IMR-90 (cell line): ENCODE data around the gene ASAP2. TPM values are rescaled to one million over a fixed set of nuclear protein-coding genes. Genes with fewer than 3 reads are reported as not detected.

Experiments used
- ATAC-seq: fragments of 200-7000 bp; cut with Tn5 transposase; 2 replicates; pipeline ENCODE4 v1.9.1; 2020; ENCODE audit warnings: low read depth, mild to moderate bottlenecking, moderate library complexity
- BruUV-seq: library from RNA; stranded (reverse); fragments of 400-500 nt; replicated peaks from 2 replicates; lab custom pipeline; 2021; lab: Mats Ljungman, UMichigan
- CTCF ChIA-PET: fragments of 300-600 bp; formaldehyde crosslinking; extraction: SDS; loops from one replicate; lab custom pipeline; 2021; ENCODE audit warnings: antibody characterized with exemption; lab: Yijun Ruan, JAX
- POLR2A ChIA-PET: fragments of 300-600 bp; sonication (Branson Sonifier 250); formaldehyde crosslinking; loops from one replicate; lab custom pipeline; 2022; ENCODE audit warnings: antibody characterized with exemption; ENCODE audit not compliant: unreplicated experiment; lab: Charles Lee
- DNase-seq: peaks from one replicate; pipeline ENCODE4 v3.0.0; 2013
- H2AFZ ChIP-seq: replicated peaks from 2 replicates; pipeline ENCODE3; 2013; ENCODE audit warnings: low read length, mild to moderate bottlenecking; ENCODE audit not compliant: poor library complexity
- H2AK5ac ChIP-seq: 2 replicates; pipeline ENCODE4 v1.6.1; 2013; ENCODE audit warnings: low read depth, low read length, inconsistent platforms
- H2AK9ac ChIP-seq: replicated peaks from 2 replicates; pipeline ENCODE3; 2013; ENCODE audit warnings: mild to moderate bottlenecking, low read depth, low read length, moderate library complexity; ENCODE audit not compliant: poor library complexity
- H2BK120ac ChIP-seq: 2 replicates; pipeline ENCODE4 v1.6.1; 2013; ENCODE audit warnings: low read depth, low read length, inconsistent platforms
- H2BK15ac ChIP-seq: 3 replicates; pipeline ENCODE4 v1.6.1; 2013; ENCODE audit warnings: low read depth, low read length, inconsistent platforms
- H2BK20ac ChIP-seq: 2 replicates; pipeline ENCODE4 v1.6.1; 2013; ENCODE audit warnings: low read depth, mild to moderate bottlenecking, inconsistent platforms, low read length, moderate library complexity
- H2BK5ac ChIP-seq: 2 replicates; pipeline ENCODE4 v1.6.1; 2013; ENCODE audit warnings: mild to moderate bottlenecking, low read depth, low read length, inconsistent platforms; ENCODE audit not compliant: poor library complexity, severe bottlenecking
- H3K14ac ChIP-seq: replicated peaks from 2 replicates; pipeline ENCODE4 v1.6.1; 2013; ENCODE audit warnings: low read depth, low read length, inconsistent platforms
- H3K18ac ChIP-seq: 2 replicates; pipeline ENCODE4 v1.6.1; 2013; ENCODE audit warnings: low read depth, low read length, control low read depth
- H3K23ac ChIP-seq: 2 replicates; pipeline ENCODE4 v1.6.1; 2013; ENCODE audit warnings: low read depth, low read length, inconsistent platforms
- H3K27ac ChIP-seq: 2 replicates; pipeline ENCODE4 v1.5.1; 2013; ENCODE audit warnings: mild to moderate bottlenecking, control low read depth, low read length; ENCODE audit not compliant: insufficient read depth
- H3K27me3 ChIP-seq: 2 replicates; pipeline ENCODE4 v1.6.1; 2013; ENCODE audit warnings: low read length; ENCODE audit not compliant: control insufficient read depth, insufficient read depth
- H3K36me3 ChIP-seq: 2 replicates; pipeline ENCODE4 v1.6.1; 2013; ENCODE audit warnings: low read length, mixed read lengths; ENCODE audit not compliant: control insufficient read depth, insufficient read depth
- H3K4ac ChIP-seq: 2 replicates; pipeline ENCODE4 v1.6.1; 2013; ENCODE audit warnings: low read depth, low read length, inconsistent platforms
- H3K4me1 ChIP-seq: 2 replicates; pipeline ENCODE4 v1.6.1; 2013; ENCODE audit warnings: low read length, mixed read lengths; ENCODE audit not compliant: control insufficient read depth, insufficient read depth
- H3K4me2 ChIP-seq: 2 replicates; pipeline ENCODE4 v1.6.1; 2013; ENCODE audit warnings: low read depth, mild to moderate bottlenecking, control low read depth, low read length, moderate library complexity
- H3K4me3 ChIP-seq: 2 replicates; pipeline ENCODE4 v1.5.1; 2013; ENCODE audit warnings: low read depth, mild to moderate bottlenecking, control low read depth, low read length, moderate library complexity; ENCODE audit not compliant: insufficient read depth
- H3K56ac ChIP-seq: 2 replicates; pipeline ENCODE4 v1.6.1; 2013; ENCODE audit warnings: low read length, inconsistent platforms; ENCODE audit not compliant: insufficient read depth; ENCODE audit errors: extremely low read depth
- H3K79me1 ChIP-seq, 2 experiments: 2 replicates each; pipeline ENCODE4 v1.6.1; 2013; ENCODE audit warnings: low read length in 2 of 2, inconsistent platforms in 1 of 2, low read depth in 1 of 2
- H3K9ac ChIP-seq: 2 replicates; pipeline ENCODE4 v1.6.1; 2013; ENCODE audit warnings: low read depth, low read length, control low read depth
- H3K9me1 ChIP-seq: 2 replicates; pipeline ENCODE4 v1.6.1; 2013; ENCODE audit warnings: low read length, inconsistent platforms; ENCODE audit not compliant: insufficient read depth
- H3K9me3 ChIP-seq: 2 replicates; pipeline ENCODE4 v1.6.1; 2013; ENCODE audit warnings: low read length; ENCODE audit not compliant: control insufficient read depth, insufficient read depth
- H4K20me1 ChIP-seq: 2 replicates; pipeline ENCODE4 v1.6.1; 2013; ENCODE audit warnings: low read length, inconsistent platforms; ENCODE audit not compliant: insufficient read depth
- H4K5ac ChIP-seq: 2 replicates; pipeline ENCODE4 v1.6.1; 2013; ENCODE audit warnings: mild to moderate bottlenecking, low read depth, low read length, control low read depth
- H4K8ac ChIP-seq, 2 experiments: 2 replicates each; pipeline ENCODE4 v1.6.1; 2013; ENCODE audit warnings: low read depth in 2 of 2, low read length in 2 of 2, control low read depth in 1 of 2, inconsistent platforms in 1 of 2
- H4K91ac ChIP-seq: 2 replicates; pipeline ENCODE4 v1.6.1; 2013; ENCODE audit warnings: low read depth, low read length, inconsistent platforms; ENCODE audit not compliant: insufficient read depth
- NFE2L2 ChIP-seq: fragments of 150-350 bp; IDR thresholded peaks from 2 replicates; pipeline ENCODE4 v1.6.1; 2016; ENCODE audit warnings: low read depth, mild to moderate bottlenecking, low read length
- POLR2A ChIP-seq: IDR thresholded peaks from 2 replicates; pipeline ENCODE4 v1.6.1; 2012; ENCODE audit warnings: mild to moderate bottlenecking, low read depth, low read length
- WGBS, 2 experiments: methylation state at CpG; one replicate each; pipeline versions ENCODE4 v1.1.5 to v1.1.7; 2013; ENCODE audit warnings: missing lambda C conversion rate in 2 of 2; ENCODE audit not compliant: insufficient read length in 1 of 2; ENCODE audit errors: extremely low coverage in 2 of 2; 5-methylcytosine and 5-hydroxymethylcytosine counted together
- dilution Hi-C: fragments of 300-500 bp; cut with HindIII; formaldehyde crosslinking; loops from one replicate; pipeline ENCODE4 v1.14.3; 2018; ENCODE audit warnings: low sequenced_read_pairs; ENCODE audit not compliant: unreplicated experiment
- in situ Hi-C: fragments of 300-500 bp; cut with MboI; formaldehyde crosslinking; loops from 3 replicates; pipeline ENCODE4 v1.14.3; 2019; ENCODE audit warnings: low sequenced_read_pairs, inconsistent platforms, mixed read lengths
- intact Hi-C: fragments of 100-400 bp; cut with micrococcal nuclease; formaldehyde crosslinking; loops from 2 replicates; pipeline ENCODE4 v1.10.0; 2022
- polyA plus RNA-seq, 3 experiments: library from polyadenylated mRNA; depleted of rRNA; stranded (reverse); fragments of >200 nt; gene quantifications; 2 replicates each; pipeline ENCODE4 v1.2.3, GENCODE V29; 2012; ENCODE audit warnings: low replicate concordance in 1 of 3
- total RNA-seq: library from RNA; depleted of rRNA; stranded (reverse); fragments of >200 nt; gene quantifications from 2 replicates; pipeline ENCODE4 v1.2.3, GENCODE V29; 2012

The ASAP2 gene
- total and polyA plus RNA-seq, 2 of the 4 experiments (the other 2 are of a cell fraction): 19.7 to 28.1 TPM

GRCh38 chr2:9309147-9309546 is 102.5 kb downstream of the ASAP2 start:
- dilution Hi-C loops: no loop called here
- TF ChIP-seq POLR2A: no peak
- TF ChIP-seq NFE2L2: peak; percentile 24; the same call in 1 of the 2 replicates

More at GRCh38 chr2:9309147-9309546, 102.5 kb downstream of the ASAP2 start:
- no peak overlapping the region for H3K27ac ChIP-seq
- no peak overlapping the region for H3K23ac ChIP-seq
- BruUV-seq: no TSS peak
- no peaks in the 10 kb centered on the region for H3K36me3 ChIP-seq
- H3K18ac ChIP-seq: no peak overlapping the region
- no peak overlapping the region for H4K8ac ChIP-seq
- no peak overlapping the region for H3K4me3 ChIP-seq
- ChIA-PET POLR2A (no interaction called here), CTCF (no interaction called here)
- H3K56ac ChIP-seq: no peak overlapping the region
- no peak overlapping the region for H4K5ac ChIP-seq
- no peak overlapping the region for H2BK5ac ChIP-seq
- H4K91ac ChIP-seq: no peak overlapping the region
- H2AK9ac ChIP-seq: no peak overlapping the region
- H2AK5ac ChIP-seq: no peak overlapping the region
- no peak overlapping the region for H3K9ac ChIP-seq
- H3K27me3 ChIP-seq: no peaks in the 10 kb centered on the region
- intact Hi-C loops (no loop called here), in situ Hi-C loops (no loop called here)
- DNase-seq (no peak), ATAC-seq (no peak)
- no peak overlapping the region for H2AFZ ChIP-seq
- no peaks in the 10 kb centered on the region for H3K9me3 ChIP-seq
- WGBS, 2 experiments: 97% methylated on average over 4 of the region's 9 CpGs; no CpG with 5 or more reads in 1 of the 2 experiments
- H3K14ac ChIP-seq: no peak overlapping the region
- H3K9me1 ChIP-seq: peaks cover 34% of the 10 kb centered on the region
- no peak overlapping the region for H2BK20ac ChIP-seq
- no peak overlapping the region for H2BK15ac ChIP-seq
- peaks cover 20% of the 10 kb centered on the region for H3K4me1 ChIP-seq
- H4K20me1 ChIP-seq: peaks cover 52% of the 10 kb centered on the region; the same call in 1 of the 2 replicates
- H3K79me1 ChIP-seq: peaks cover 33 to 86% of the 10 kb centered on the region in 2 experiments
- no peak overlapping the region for H3K4me2 ChIP-seq
- no peak overlapping the region for H3K4ac ChIP-seq
- H2BK120ac ChIP-seq: no peak overlapping the region
